GM21390 (cell line): Measurements from ENCODE around the gene LMF1.

ENCODE experiments used
- ATAC-seq: cut with Tn5 transposase; IDR thresholded peaks from one replicate; pipeline ENCODE4 v1.9.1; 2021; ENCODE audit not compliant: unreplicated experiment

LMF1 gene

GRCh38 chr16:817001-817906 is 153.5 kb downstream of the LMF1 start:
- no peak for ATAC-seq

- ATAC-seq: no peak
These were observed 154.9 kb downstream of the LMF1 start for GRCh38 chr16:815861-816260.

- ATAC-seq: no peak
These were observed 155.8 kb downstream of the LMF1 start for GRCh38 chr16:814974-815373.

- ATAC-seq: no peak
These were observed 156.8 kb downstream of the LMF1 start for GRCh38 chr16:813916-814412.

- ATAC-seq: no peak
These were observed 157.4 kb downstream of the LMF1 start for GRCh38 chr16:813204-813915.

GRCh38 chr16:808085-808386 is 162.7 kb downstream of the LMF1 start:
- no peak for ATAC-seq

- peak; percentile 91 for ATAC-seq
These were observed 163.3 kb downstream of the LMF1 start for GRCh38 chr16:807347-808084.

GRCh38 chr16:805474-805873 is 165.3 kb downstream of the LMF1 start:
- ATAC-seq: no peak

GRCh38 chr16:804193-805048 is 166.4 kb downstream of the LMF1 start:
- no peak for ATAC-seq

- ATAC-seq: no peak
These were observed 167.1 kb downstream of the LMF1 start for GRCh38 chr16:803754-804080.
